Breast epithelium (tissue), 4 donors: ENCODE results near the gene RTTN. TPM values are rescaled to one million over a fixed set of nuclear protein-coding genes. Genes with fewer than 3 reads are reported as not detected.
A peak's percentile ranks its signal among the peaks of the same experiment; 100 is the strongest.

Experiments
- DNase-seq, 2 donors: peaks; one replicate each; pipeline ENCODE4 v3.0.0-alpha.2; 2019; ENCODE audit warnings: low spot score in 2 of 2
- H3K27ac ChIP-seq, 2 donors: fragments of 200-600 bp; sonication (generic) in 1 of 2; one replicate each; pipeline ENCODE4 v1.5.1; 2016 to 2019; ENCODE audit warnings: mild to moderate bottlenecking in 1 of 2
- H3K27me3 ChIP-seq, 2 donors: fragments of 200-600 bp; sonication (generic) in 1 of 2; one replicate each; pipeline versions ENCODE4 v1.5.1 to v1.6.0; 2017 to 2019; ENCODE audit warnings: control low read depth in 1 of 2, mild to moderate bottlenecking in 1 of 2
- H3K36me3 ChIP-seq: fragments of 200-600 bp; one replicate; pipeline ENCODE4 v1.5.1; 2019
- H3K4me1 ChIP-seq, 2 donors: fragments of 200-600 bp; sonication (generic); one replicate each; pipeline ENCODE4 v1.5.1; 2016 to 2019; ENCODE audit warnings: control low read depth in 1 of 2
- H3K4me3 ChIP-seq, 3 donors: fragments of 200-600 bp; sonication (generic); 1 replicate in 2 of 3; 2 replicates in 1 of 3; pipeline ENCODE4 v1.5.1; 2016 to 2019; ENCODE audit warnings: mild to moderate bottlenecking in 3 of 3, moderate library complexity in 2 of 3
- H3K9me3 ChIP-seq, 2 donors: fragments of 200-600 bp; sonication (generic) in 1 of 2; one replicate each; pipeline ENCODE4 v1.5.1; 2016 to 2019; ENCODE audit warnings: control low read depth in 1 of 2
- POLR2A ChIP-seq: fragments of 450-650 bp; IDR thresholded peaks from one replicate; pipeline ENCODE4 v1.6.1; 2016; ENCODE audit warnings: antibody characterized with exemption, mild to moderate bottlenecking, moderate library complexity
- POLR2AphosphoS5 ChIP-seq, 3 donors: sonication (generic); formaldehyde crosslinking; IDR thresholded peaks; one replicate each; pipeline ENCODE4 v1.6.1; 2017; ENCODE audit warnings: antibody characterized with exemption in 3 of 3
- intact Hi-C: fragments of 100-400 bp; cut with DNase I; formaldehyde crosslinking; loops from one replicate; pipeline ENCODE4 v1.15.1; 2023; ENCODE audit warnings: low total_unique reads
- total RNA-seq, 3 donors: library from RNA; depleted of rRNA; stranded (reverse); fragments of >200 nt; gene quantifications; one replicate each; pipeline ENCODE4 v1.1.0, GENCODE V29; 2016
- TF ChIP-seq, protein P1 (sequence below), 3 donors: fragments of 450-650 bp; IDR thresholded peaks; one replicate each; pipeline ENCODE4 v1.5.1; 2016 to 2017; ENCODE audit warnings: antibody characterized with exemption in 3 of 3, mild to moderate bottlenecking in 3 of 3, moderate library complexity in 3 of 3

RTTN gene
- total RNA-seq, 3 donors from 2014 or later: 14.7 to 35.0 (median 29.8) TPM

DNA sequence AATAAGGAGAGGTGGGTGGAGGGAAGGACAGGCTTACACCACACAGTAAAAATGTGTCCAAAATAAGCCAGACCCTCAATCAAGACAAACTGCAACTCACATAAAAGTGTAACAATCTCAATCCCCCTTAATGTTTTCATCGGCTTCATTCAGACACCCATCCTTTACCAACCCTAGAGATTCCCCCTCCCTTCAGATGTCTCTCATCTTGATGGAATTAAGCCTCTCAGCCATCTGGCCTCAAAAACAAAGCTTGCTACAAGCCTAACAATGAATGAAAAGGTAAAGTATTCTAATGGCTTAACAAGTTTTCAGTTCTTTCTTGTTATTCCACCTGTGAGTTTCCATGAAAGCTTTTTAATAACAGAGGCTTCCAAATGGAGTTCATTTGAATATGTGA is 5.2 kb downstream of the RTTN start:
- intact Hi-C loops: loop anchor here (10.0 kb wide), 1 partner anchor 245 kb away; no protein-coding TSS in a partner anchor
- DNase-seq: no peak
- no peaks in the 10 kb centered on the region for H3K4me1 ChIP-seq

DNA sequence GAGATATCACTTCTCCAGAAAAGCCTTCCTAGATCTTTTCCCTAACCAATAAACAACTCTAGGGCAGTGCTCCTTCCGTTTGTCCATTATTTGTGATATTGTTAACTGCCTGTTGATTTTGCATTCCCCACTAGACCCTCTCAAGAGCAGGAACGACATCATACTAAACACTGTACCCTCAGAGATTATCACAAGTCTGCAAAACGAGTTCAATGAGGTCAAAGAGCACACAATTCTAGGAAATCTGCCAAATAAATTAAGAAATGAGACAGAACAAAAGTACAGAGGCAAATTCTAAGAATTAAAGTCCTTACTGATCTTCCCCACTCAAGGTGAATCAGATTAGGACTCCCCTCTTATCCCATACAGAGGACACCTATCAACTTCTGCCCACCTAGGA is 7.6 kb downstream of the RTTN start:
- H3K36me3 ChIP-seq: peaks cover 5% of the 10 kb centered on the region
- intact Hi-C loops: no loop called here

More for the DNA sequence above, 5.2 kb downstream of the RTTN start:
- Histone ChIP-seq H3K9me3 (no peaks in the 10 kb centered on the region), H3K27me3 (no peaks in the 10 kb centered on the region), H3K36me3 (no peaks in the 10 kb centered on the region), H3K4me3 (no peak overlapping the region), H3K27ac (no peak overlapping the region)
- TF ChIP-seq POLR2A (no peak), POLR2AphosphoS5 (IDR thresholded peaks at IDR 0.05) (no peak)
- TF ChIP-seq, protein P1, sequence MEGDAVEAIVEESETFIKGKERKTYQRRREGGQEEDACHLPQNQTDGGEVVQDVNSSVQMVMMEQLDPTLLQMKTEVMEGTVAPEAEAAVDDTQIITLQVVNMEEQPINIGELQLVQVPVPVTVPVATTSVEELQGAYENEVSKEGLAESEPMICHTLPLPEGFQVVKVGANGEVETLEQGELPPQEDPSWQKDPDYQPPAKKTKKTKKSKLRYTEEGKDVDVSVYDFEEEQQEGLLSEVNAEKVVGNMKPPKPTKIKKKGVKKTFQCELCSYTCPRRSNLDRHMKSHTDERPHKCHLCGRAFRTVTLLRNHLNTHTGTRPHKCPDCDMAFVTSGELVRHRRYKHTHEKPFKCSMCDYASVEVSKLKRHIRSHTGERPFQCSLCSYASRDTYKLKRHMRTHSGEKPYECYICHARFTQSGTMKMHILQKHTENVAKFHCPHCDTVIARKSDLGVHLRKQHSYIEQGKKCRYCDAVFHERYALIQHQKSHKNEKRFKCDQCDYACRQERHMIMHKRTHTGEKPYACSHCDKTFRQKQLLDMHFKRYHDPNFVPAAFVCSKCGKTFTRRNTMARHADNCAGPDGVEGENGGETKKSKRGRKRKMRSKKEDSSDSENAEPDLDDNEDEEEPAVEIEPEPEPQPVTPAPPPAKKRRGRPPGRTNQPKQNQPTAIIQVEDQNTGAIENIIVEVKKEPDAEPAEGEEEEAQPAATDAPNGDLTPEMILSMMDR (IDR thresholded peaks at IDR 0.05): no peak

DNA sequence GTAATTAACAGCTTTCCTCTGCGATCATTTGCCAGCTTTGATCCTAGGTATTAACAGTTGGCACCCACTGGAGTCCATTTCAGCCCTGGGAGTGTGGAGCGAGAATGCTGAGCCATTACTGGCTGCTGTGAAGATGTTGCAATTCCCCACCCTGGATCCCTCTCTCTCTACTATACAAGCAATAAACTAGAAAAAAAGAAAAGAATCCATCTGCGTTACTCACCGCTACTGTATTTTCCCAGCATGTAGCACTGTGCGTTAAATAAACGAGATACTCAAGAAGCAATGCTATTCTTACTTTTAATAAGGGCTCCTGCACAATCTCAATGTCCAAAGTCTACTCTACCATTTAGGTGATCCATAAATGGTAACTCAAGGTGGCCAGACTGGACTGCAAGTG is 8.5 kb downstream of the RTTN start:
- no peak for TF ChIP-seq POLR2AphosphoS5 (IDR thresholded peaks at IDR 0.05)
- TF ChIP-seq, protein P1 (IDR thresholded peaks at IDR 0.05): no peak
- TF ChIP-seq POLR2A: no peak
- DNase-seq: no peak
- H3K27ac ChIP-seq: no peak overlapping the region

More for the DNA sequence above, 7.6 kb downstream of the RTTN start:
- Histone ChIP-seq H3K9me3 (no peaks in the 10 kb centered on the region), H3K4me1 (no peaks in the 10 kb centered on the region), H3K27ac (no peak overlapping the region), H3K27me3 (no peaks in the 10 kb centered on the region), H3K4me3 (no peak overlapping the region)
- TF ChIP-seq POLR2AphosphoS5 (IDR thresholded peaks at IDR 0.05): no peak
- TF ChIP-seq, protein P1 (IDR thresholded peaks at IDR 0.05): no peak
- no peak for TF ChIP-seq POLR2A
- DNase-seq: no peak

DNA sequence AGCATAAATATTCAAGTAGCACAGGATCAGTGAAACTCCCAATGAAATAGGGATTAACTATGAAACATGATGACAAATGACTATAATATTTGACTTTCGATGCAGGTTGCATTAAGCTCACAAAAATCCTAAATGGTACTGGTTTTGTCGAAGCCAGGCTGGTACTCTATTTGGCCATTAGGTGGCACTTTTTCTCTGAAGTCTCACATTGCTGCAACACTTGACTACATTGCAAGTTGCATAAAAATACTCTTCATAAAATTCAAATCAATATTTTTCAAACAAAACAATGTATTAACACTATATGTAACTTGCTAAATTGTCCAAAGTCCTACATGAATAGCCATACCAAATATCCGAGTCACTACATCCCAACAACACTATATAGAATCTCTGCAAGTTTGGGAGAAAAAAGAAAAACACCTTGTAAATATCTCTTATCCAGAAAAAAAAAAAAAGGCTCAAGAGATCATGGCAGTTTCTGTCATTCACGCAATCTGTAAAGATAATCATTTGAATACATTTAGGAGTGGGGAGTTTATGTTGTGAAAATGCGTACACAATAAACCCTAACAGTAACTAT is 9.5 kb downstream of the RTTN start:
- H3K4me3 ChIP-seq: no peak overlapping the region
- H3K36me3 ChIP-seq: peaks cover 5% of the 10 kb centered on the region
- no peak overlapping the region for H3K27ac ChIP-seq
- H3K9me3 ChIP-seq: no peaks in the 10 kb centered on the region
- no peak for DNase-seq
- no peak for TF ChIP-seq POLR2AphosphoS5 (IDR thresholded peaks at IDR 0.05)
- TF ChIP-seq POLR2A: no peak
- TF ChIP-seq, protein P1 (IDR thresholded peaks at IDR 0.05): peak in 2 of 3 donors; percentile 69 to 73
- H3K4me1 ChIP-seq: no peaks in the 10 kb centered on the region
- intact Hi-C loops: no loop called here
- no peaks in the 10 kb centered on the region for H3K27me3 ChIP-seq

More for the DNA sequence above, 8.5 kb downstream of the RTTN start:
- Histone ChIP-seq H3K4me1 (no peaks in the 10 kb centered on the region), H3K9me3 (no peaks in the 10 kb centered on the region), H3K27me3 (no peaks in the 10 kb centered on the region), H3K4me3 (no peak overlapping the region), H3K36me3 (peaks cover 5% of the 10 kb centered on the region)
- intact Hi-C loops: no loop called here

DNA sequence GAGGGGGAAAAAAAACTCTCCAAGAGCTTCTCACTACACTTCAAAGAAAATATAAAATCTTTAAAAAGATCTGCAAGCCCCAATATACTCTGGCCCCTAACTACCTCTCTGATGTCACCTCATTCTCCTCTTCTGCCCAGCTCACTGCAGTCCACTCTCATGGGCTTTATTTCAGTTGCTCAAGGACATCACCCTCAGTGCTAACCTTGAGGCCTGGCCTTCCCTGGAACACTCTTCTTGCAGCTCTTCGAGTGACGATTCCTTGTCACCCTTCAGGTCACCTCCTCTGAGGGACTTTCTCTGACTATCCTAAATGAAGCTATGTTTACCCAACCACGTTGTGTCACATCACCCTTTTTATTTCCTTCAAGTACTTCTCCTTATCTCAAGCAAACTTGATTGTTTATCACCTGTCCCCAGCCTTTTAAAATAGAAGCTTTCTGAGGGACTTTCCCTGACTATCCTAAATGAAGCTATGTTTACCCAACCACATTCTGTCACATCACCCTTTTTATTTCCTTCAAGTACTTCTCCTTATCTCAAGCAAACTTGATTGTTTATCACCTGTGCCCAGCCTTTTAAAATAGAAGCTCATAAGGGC is 10.4 kb downstream of the RTTN start:
- Histone ChIP-seq H3K4me3 (no peak overlapping the region), H3K4me1 (no peaks in the 10 kb centered on the region), H3K27ac (no peak overlapping the region), H3K27me3 (no peaks in the 10 kb centered on the region), H3K36me3 (peaks cover 5% of the 10 kb centered on the region), H3K9me3 (no peaks in the 10 kb centered on the region)
- intact Hi-C loops: no loop called here
- DNase-seq: no peak
- TF ChIP-seq, protein P1 (IDR thresholded peaks at IDR 0.05): no peak
- TF ChIP-seq POLR2A (no peak), POLR2AphosphoS5 (IDR thresholded peaks at IDR 0.05) (no peak)
